ENCODE data around the gene PLXND1.

Gene PLXND1

DNA sequence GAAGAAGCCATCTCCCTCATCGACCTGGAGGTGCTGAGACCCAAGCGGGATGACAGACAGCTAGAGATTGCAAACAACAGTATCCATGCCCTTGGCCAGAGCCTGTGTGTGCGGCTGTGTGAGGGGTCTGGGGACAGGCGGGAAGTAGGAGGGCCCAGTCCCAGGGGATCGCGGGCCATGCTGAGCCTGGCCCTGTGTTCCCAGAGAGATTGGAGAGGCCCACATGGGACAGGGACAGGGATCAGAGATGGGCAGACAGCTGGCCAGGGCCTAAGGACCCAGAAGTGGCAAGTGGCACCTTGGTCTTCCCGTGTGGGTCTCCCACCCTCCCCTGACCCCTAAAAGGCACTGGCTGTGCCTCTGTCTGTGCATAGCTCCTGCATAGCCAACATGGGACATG lies 89.0 kb downstream of the PLXND1 start:
- TF ChIP-seq GATA2 (IDR thresholded peaks at IDR 0.05; ENCODE audit: low read depth, low read length) = no peak
- TF ChIP-seq GATA3 (IDR thresholded peaks at IDR 0.05; ENCODE audit: low read depth, low read length) = no peak

GRCh38 chr3:129514563-129514962 lies 91.9 kb downstream of the PLXND1 start:
- TF ChIP-seq GATA2 (IDR thresholded peaks at IDR 0.05; ENCODE audit: low read depth, low read length) (no peak), GATA3 (IDR thresholded peaks at IDR 0.05; ENCODE audit: low read depth, low read length) (no peak)

GRCh38 chr3:129514110-129514509 lies 92.4 kb downstream of the PLXND1 start:
- TF ChIP-seq GATA3 (IDR thresholded peaks at IDR 0.05; ENCODE audit: low read depth, low read length) (no peak), GATA2 (IDR thresholded peaks at IDR 0.05; ENCODE audit: low read depth, low read length) (no peak)

DNA sequence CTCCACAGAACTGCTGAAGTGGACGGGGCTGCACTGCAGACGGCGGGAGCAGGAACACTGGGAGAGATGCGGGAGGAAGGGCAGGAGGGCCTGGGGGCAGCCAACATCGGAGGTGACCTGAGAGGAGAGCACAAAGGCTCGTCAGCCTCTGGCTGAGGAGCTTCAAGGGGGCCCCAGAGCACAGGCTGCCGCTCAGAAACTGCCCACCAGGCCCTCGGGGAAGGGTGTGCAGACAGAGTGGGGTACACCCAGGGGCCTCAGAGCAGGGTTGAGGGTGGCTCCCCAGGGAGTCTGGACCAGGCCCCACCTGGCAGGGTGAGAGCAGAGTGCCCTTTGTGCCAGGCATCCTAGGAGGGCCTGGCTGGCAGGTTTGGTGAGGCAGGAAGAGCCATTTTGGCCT lies 92.8 kb downstream of the PLXND1 start:
- no peak for TF ChIP-seq GATA2 (IDR thresholded peaks at IDR 0.05; ENCODE audit: low read depth, low read length)

- no peak for TF ChIP-seq GATA3 (IDR thresholded peaks at IDR 0.05; ENCODE audit: low read depth, low read length)
- no peak for TF ChIP-seq GATA2 (IDR thresholded peaks at IDR 0.05; ENCODE audit: low read depth, low read length)
Measured at GRCh38 chr3:129512595-129512994, 93.9 kb downstream of the PLXND1 start.

- no peak for TF ChIP-seq GATA2 (IDR thresholded peaks at IDR 0.05; ENCODE audit: low read depth, low read length)
- no peak for TF ChIP-seq GATA3 (IDR thresholded peaks at IDR 0.05; ENCODE audit: low read depth, low read length)
Measured at GRCh38 chr3:129507181-129507831, 99.2 kb downstream of the PLXND1 start.

- TF ChIP-seq GATA3 (IDR thresholded peaks at IDR 0.05; ENCODE audit: low read depth, low read length) (peak; percentile 89), GATA2 (IDR thresholded peaks at IDR 0.05; ENCODE audit: low read depth, low read length) (peak; percentile 95)
Measured at GRCh38 chr3:129506231-129506742, 100.2 kb downstream of the PLXND1 start.

DNA sequence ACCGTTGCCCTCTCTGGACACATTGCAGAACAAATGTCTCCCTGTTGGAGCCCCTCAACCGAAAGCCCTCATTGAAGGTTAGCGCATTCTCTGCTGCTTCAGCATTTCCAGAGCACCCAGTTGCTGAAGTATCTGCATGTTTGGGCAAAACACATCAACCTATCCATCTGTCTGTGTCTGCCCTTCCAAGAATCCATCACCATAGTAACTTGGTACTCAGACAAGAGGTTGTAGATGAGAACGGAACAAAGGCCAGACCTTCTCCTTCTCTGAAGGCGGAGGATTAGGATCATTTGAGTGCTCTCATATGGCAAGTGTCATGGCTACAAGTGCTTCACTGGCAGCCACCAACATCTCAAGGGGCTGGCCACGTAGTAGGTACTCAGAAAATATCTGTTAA lies 101.1 kb downstream of the PLXND1 start:
- TF ChIP-seq GATA2 (IDR thresholded peaks at IDR 0.05; ENCODE audit: low read depth, low read length) (no peak), GATA3 (IDR thresholded peaks at IDR 0.05; ENCODE audit: low read depth, low read length) (no peak)
